IMR-90 (cell line): ENCODE measurements around the gene MOB3B. TPM values are rescaled to one million over a fixed set of nuclear protein-coding genes. Genes with fewer than 3 reads are reported as not detected.

ENCODE experiments used
- ATAC-seq: fragments of 200-7000 bp; cut with Tn5 transposase; 2 replicates; pipeline ENCODE4 v1.9.1; 2020; ENCODE audit warnings: low read depth, mild to moderate bottlenecking, moderate library complexity
- BruUV-seq: library from RNA; stranded (reverse); fragments of 400-500 nt; replicated peaks from 2 replicates; lab custom pipeline; 2021; lab: Mats Ljungman, UMichigan
- CTCF ChIA-PET: fragments of 300-600 bp; formaldehyde crosslinking; extraction: SDS; loops from one replicate; lab custom pipeline; 2021; ENCODE audit warnings: antibody characterized with exemption; lab: Yijun Ruan, JAX
- POLR2A ChIA-PET: fragments of 300-600 bp; sonication (Branson Sonifier 250); formaldehyde crosslinking; loops from one replicate; lab custom pipeline; 2022; ENCODE audit warnings: antibody characterized with exemption; ENCODE audit not compliant: unreplicated experiment; lab: Charles Lee
- DNase-seq: peaks from one replicate; pipeline ENCODE4 v3.0.0; 2013
- H2AFZ ChIP-seq: replicated peaks from 2 replicates; pipeline ENCODE3; 2013; ENCODE audit warnings: low read length, mild to moderate bottlenecking; ENCODE audit not compliant: poor library complexity
- H2AK5ac ChIP-seq: 2 replicates; pipeline ENCODE4 v1.6.1; 2013; ENCODE audit warnings: low read depth, low read length, inconsistent platforms
- H2AK9ac ChIP-seq: replicated peaks from 2 replicates; pipeline ENCODE3; 2013; ENCODE audit warnings: mild to moderate bottlenecking, low read depth, low read length, moderate library complexity; ENCODE audit not compliant: poor library complexity
- H2BK120ac ChIP-seq: 2 replicates; pipeline ENCODE4 v1.6.1; 2013; ENCODE audit warnings: low read depth, low read length, inconsistent platforms
- H2BK15ac ChIP-seq: 3 replicates; pipeline ENCODE4 v1.6.1; 2013; ENCODE audit warnings: low read depth, low read length, inconsistent platforms
- H2BK20ac ChIP-seq: 2 replicates; pipeline ENCODE4 v1.6.1; 2013; ENCODE audit warnings: low read depth, mild to moderate bottlenecking, inconsistent platforms, low read length, moderate library complexity
- H2BK5ac ChIP-seq: 2 replicates; pipeline ENCODE4 v1.6.1; 2013; ENCODE audit warnings: mild to moderate bottlenecking, low read depth, low read length, inconsistent platforms; ENCODE audit not compliant: poor library complexity, severe bottlenecking
- H3K14ac ChIP-seq: replicated peaks from 2 replicates; pipeline ENCODE4 v1.6.1; 2013; ENCODE audit warnings: low read depth, low read length, inconsistent platforms
- H3K18ac ChIP-seq: 2 replicates; pipeline ENCODE4 v1.6.1; 2013; ENCODE audit warnings: low read depth, low read length, control low read depth
- H3K23ac ChIP-seq: 2 replicates; pipeline ENCODE4 v1.6.1; 2013; ENCODE audit warnings: low read depth, low read length, inconsistent platforms
- H3K27ac ChIP-seq: 2 replicates; pipeline ENCODE4 v1.5.1; 2013; ENCODE audit warnings: mild to moderate bottlenecking, control low read depth, low read length; ENCODE audit not compliant: insufficient read depth
- H3K27me3 ChIP-seq: 2 replicates; pipeline ENCODE4 v1.6.1; 2013; ENCODE audit warnings: low read length; ENCODE audit not compliant: control insufficient read depth, insufficient read depth
- H3K36me3 ChIP-seq: 2 replicates; pipeline ENCODE4 v1.6.1; 2013; ENCODE audit warnings: low read length, mixed read lengths; ENCODE audit not compliant: control insufficient read depth, insufficient read depth
- H3K4ac ChIP-seq: 2 replicates; pipeline ENCODE4 v1.6.1; 2013; ENCODE audit warnings: low read depth, low read length, inconsistent platforms
- H3K4me1 ChIP-seq: 2 replicates; pipeline ENCODE4 v1.6.1; 2013; ENCODE audit warnings: low read length, mixed read lengths; ENCODE audit not compliant: control insufficient read depth, insufficient read depth
- H3K4me2 ChIP-seq: 2 replicates; pipeline ENCODE4 v1.6.1; 2013; ENCODE audit warnings: low read depth, mild to moderate bottlenecking, control low read depth, low read length, moderate library complexity
- H3K4me3 ChIP-seq: 2 replicates; pipeline ENCODE4 v1.5.1; 2013; ENCODE audit warnings: low read depth, mild to moderate bottlenecking, control low read depth, low read length, moderate library complexity; ENCODE audit not compliant: insufficient read depth
- H3K56ac ChIP-seq: 2 replicates; pipeline ENCODE4 v1.6.1; 2013; ENCODE audit warnings: low read length, inconsistent platforms; ENCODE audit not compliant: insufficient read depth; ENCODE audit errors: extremely low read depth
- H3K79me1 ChIP-seq, 2 experiments: 2 replicates each; pipeline ENCODE4 v1.6.1; 2013; ENCODE audit warnings: low read length in 2 of 2, inconsistent platforms in 1 of 2, low read depth in 1 of 2
- H3K9ac ChIP-seq: 2 replicates; pipeline ENCODE4 v1.6.1; 2013; ENCODE audit warnings: low read depth, low read length, control low read depth
- H3K9me1 ChIP-seq: 2 replicates; pipeline ENCODE4 v1.6.1; 2013; ENCODE audit warnings: low read length, inconsistent platforms; ENCODE audit not compliant: insufficient read depth
- H3K9me3 ChIP-seq: 2 replicates; pipeline ENCODE4 v1.6.1; 2013; ENCODE audit warnings: low read length; ENCODE audit not compliant: control insufficient read depth, insufficient read depth
- H4K20me1 ChIP-seq: 2 replicates; pipeline ENCODE4 v1.6.1; 2013; ENCODE audit warnings: low read length, inconsistent platforms; ENCODE audit not compliant: insufficient read depth
- H4K5ac ChIP-seq: 2 replicates; pipeline ENCODE4 v1.6.1; 2013; ENCODE audit warnings: mild to moderate bottlenecking, low read depth, low read length, control low read depth
- H4K8ac ChIP-seq, 2 experiments: 2 replicates each; pipeline ENCODE4 v1.6.1; 2013; ENCODE audit warnings: low read depth in 2 of 2, low read length in 2 of 2, control low read depth in 1 of 2, inconsistent platforms in 1 of 2
- H4K91ac ChIP-seq: 2 replicates; pipeline ENCODE4 v1.6.1; 2013; ENCODE audit warnings: low read depth, low read length, inconsistent platforms; ENCODE audit not compliant: insufficient read depth
- CEBPB ChIP-seq: IDR thresholded peaks from 2 replicates; pipeline ENCODE4 v1.6.1; 2012; ENCODE audit warnings: low read depth, low read length, improper control_type of control experiment
- POLR2A ChIP-seq: IDR thresholded peaks from 2 replicates; pipeline ENCODE4 v1.6.1; 2012; ENCODE audit warnings: mild to moderate bottlenecking, low read depth, low read length
- SMC3 ChIP-seq: fragments of 150-350 bp; IDR thresholded peaks from 2 replicates; pipeline ENCODE4 v1.6.1; 2016; ENCODE audit warnings: low read depth, mild to moderate bottlenecking, antibody characterized with exemption, low read length, moderate library complexity
- WGBS, 2 experiments: methylation state at CpG; one replicate each; pipeline versions ENCODE4 v1.1.5 to v1.1.7; 2013; ENCODE audit warnings: missing lambda C conversion rate in 2 of 2; ENCODE audit not compliant: insufficient read length in 1 of 2; ENCODE audit errors: extremely low coverage in 2 of 2; 5-methylcytosine and 5-hydroxymethylcytosine counted together
- dilution Hi-C: fragments of 300-500 bp; cut with HindIII; formaldehyde crosslinking; loops from one replicate; pipeline ENCODE4 v1.14.3; 2018; ENCODE audit warnings: low sequenced_read_pairs; ENCODE audit not compliant: unreplicated experiment
- in situ Hi-C: fragments of 300-500 bp; cut with MboI; formaldehyde crosslinking; loops from 3 replicates; pipeline ENCODE4 v1.14.3; 2019; ENCODE audit warnings: low sequenced_read_pairs, inconsistent platforms, mixed read lengths
- intact Hi-C: fragments of 100-400 bp; cut with micrococcal nuclease; formaldehyde crosslinking; loops from 2 replicates; pipeline ENCODE4 v1.10.0; 2022
- polyA plus RNA-seq, 3 experiments: library from polyadenylated mRNA; depleted of rRNA; stranded (reverse); fragments of >200 nt; gene quantifications; 2 replicates each; pipeline ENCODE4 v1.2.3, GENCODE V29; 2012; ENCODE audit warnings: low replicate concordance in 1 of 3
- total RNA-seq: library from RNA; depleted of rRNA; stranded (reverse); fragments of >200 nt; gene quantifications from 2 replicates; pipeline ENCODE4 v1.2.3, GENCODE V29; 2012

Gene MOB3B
- total and polyA plus RNA-seq, 2 of the 4 experiments (the other 2 are of a cell fraction) = under 0.01 to 0.02 TPM

GRCh38 chr9:27371382-27371781 lies 158.2 kb downstream of the MOB3B start:
- no peak overlapping the region for H2BK15ac ChIP-seq
- TF ChIP-seq POLR2A (no peak), CEBPB (no peak), SMC3 (no peak)
- dilution Hi-C loops = no loop called here
- no peak overlapping the region for H2BK5ac ChIP-seq
- H3K18ac ChIP-seq = no peak overlapping the region
- H3K56ac ChIP-seq = no peak overlapping the region
- no peaks in the 10 kb centered on the region for H3K36me3 ChIP-seq
- ChIA-PET CTCF (interaction anchor here (0.7 kb wide), 1 partner anchor 14 kb away, joined by 3 read pairs; no protein-coding TSS in a partner anchor), POLR2A (no interaction called here)
- no peak for DNase-seq
- H3K4ac ChIP-seq = no peak overlapping the region
- in situ Hi-C loops = no loop called here
- intact Hi-C loops = no loop called here
- no peak overlapping the region for H4K8ac ChIP-seq
- peaks cover 3% of the 10 kb centered on the region for H3K27me3 ChIP-seq
- no peak overlapping the region for H2BK120ac ChIP-seq
- no peak overlapping the region for H2AK5ac ChIP-seq
- no peaks in the 10 kb centered on the region for H4K20me1 ChIP-seq
- H3K4me1 ChIP-seq = no peaks in the 10 kb centered on the region
- no CpG with 5 or more reads among the region's 5 CpGs for WGBS, 2 experiments
- H3K23ac ChIP-seq = no peak overlapping the region
- no peak overlapping the region for H3K14ac ChIP-seq
- ATAC-seq = no peak
- no peak overlapping the region for H2AK9ac ChIP-seq
- no peaks in the 10 kb centered on the region for H3K9me3 ChIP-seq
- no TSS peak for BruUV-seq
- no peaks in the 10 kb centered on the region for H3K79me1 ChIP-seq
- H3K27ac ChIP-seq = no peak overlapping the region
- no peak overlapping the region for H3K4me3 ChIP-seq
- H2AFZ ChIP-seq = no peak overlapping the region
- H4K91ac ChIP-seq = no peak overlapping the region
- H2BK20ac ChIP-seq = no peak overlapping the region
- no peaks in the 10 kb centered on the region for H3K9me1 ChIP-seq
- no peak overlapping the region for H3K4me2 ChIP-seq
- H3K9ac ChIP-seq = no peak overlapping the region
- H4K5ac ChIP-seq = no peak overlapping the region
